Fibroblast of lung (primary cell): ENCODE measurements around the gene KCTD18. TPM values are rescaled to one million over a fixed set of nuclear protein-coding genes. Genes with fewer than 3 reads are reported as not detected.

Experiments used
- DNase-seq, 2 donors: peaks; one replicate each; pipeline versions ENCODE4 v3.0.0 to v3.0.0-alpha.2; 2010; ENCODE audit warnings: low read depth in 2 of 2
- H2AFZ ChIP-seq: 2 replicates; pipeline ENCODE4 v1.5.1; 2012; ENCODE audit warnings: low read length, control low read depth, inconsistent platforms
- H3K27ac ChIP-seq: 2 replicates; pipeline ENCODE4 v1.5.1; 2011; ENCODE audit warnings: low read length, control low read depth; ENCODE audit not compliant: insufficient read depth
- H3K27me3 ChIP-seq: 2 replicates; pipeline ENCODE4 v1.5.1; 2011; ENCODE audit warnings: mild to moderate bottlenecking, low read length; ENCODE audit not compliant: control insufficient read depth, insufficient read depth
- H3K36me3 ChIP-seq: 2 replicates; pipeline ENCODE4 v1.5.1; 2011; ENCODE audit warnings: low read length; ENCODE audit not compliant: control insufficient read depth, insufficient read depth
- H3K4me1 ChIP-seq: 2 replicates; pipeline ENCODE4 v1.5.1; 2011; ENCODE audit warnings: low read length; ENCODE audit not compliant: control insufficient read depth, insufficient read depth; ENCODE audit errors: extremely low read depth
- H3K4me2 ChIP-seq: 2 replicates; pipeline ENCODE4 v1.5.1; 2011; ENCODE audit warnings: low read length, control low read depth; ENCODE audit not compliant: insufficient read depth; ENCODE audit errors: extremely low read depth
- H3K4me3 ChIP-seq, 4 experiments: fragments of 200-600 bp in 1 of 4; sonication (generic) in 1 of 4; replicated peaks in 1 of 4; 2 replicates each; pipeline ENCODE4 v1.5.1; 2011 to 2016; ENCODE audit warnings: low read length in 4 of 4, low read depth in 3 of 4, mild to moderate bottlenecking in 3 of 4, control low read depth in 2 of 4, inconsistent platforms in 1 of 4, mixed read lengths in 1 of 4; ENCODE audit not compliant: insufficient read depth in 1 of 4; ENCODE audit errors: control extremely low read depth in 1 of 4
- H3K79me2 ChIP-seq: 2 replicates; pipeline ENCODE4 v1.5.1; 2012; ENCODE audit warnings: mild to moderate bottlenecking, low read length, inconsistent platforms; ENCODE audit not compliant: control insufficient read depth, insufficient read depth
- H3K9ac ChIP-seq: 2 replicates; pipeline ENCODE4 v1.5.1; 2011; ENCODE audit warnings: mild to moderate bottlenecking, low read length, control low read depth; ENCODE audit not compliant: insufficient read depth
- H3K9me3 ChIP-seq: 2 replicates; pipeline ENCODE4 v1.5.1; 2012; ENCODE audit warnings: low read depth, low read length; ENCODE audit not compliant: control insufficient read depth, insufficient read depth
- H4K20me1 ChIP-seq: 2 replicates; pipeline ENCODE4 v1.5.1; 2011; ENCODE audit warnings: low read length; ENCODE audit not compliant: control insufficient read depth, insufficient read depth; ENCODE audit errors: extremely low read depth
- CTCF ChIP-seq, 2 donors: IDR thresholded peaks in 1 of 2; conservative IDR thresholded peaks in 1 of 2; 1 replicate in 1 of 2; 2 replicates in 1 of 2; pipeline ENCODE4 v1.5.1; 2011 to 2012; ENCODE audit warnings: low read length in 2 of 2, control low read depth in 1 of 2, inconsistent platforms in 1 of 2, low read depth in 1 of 2, mild to moderate bottlenecking in 1 of 2
- EZH2 ChIP-seq: IDR thresholded peaks from 2 replicates; pipeline ENCODE4 v1.5.1; 2012; ENCODE audit warnings: low read length, control low read depth, mild to moderate bottlenecking; ENCODE audit errors: missing control alignments
- polyA plus RNA-seq, 2 donors: library from polyadenylated mRNA; depleted of rRNA in 1 of 2; stranded (reverse) in 1 of 2; unstranded in 1 of 2; fragments of >200 nt; gene quantifications; 2 replicates each; pipeline ENCODE4 v1.2.1, GENCODE V29; 2011 to 2012; ENCODE audit warnings: missing spikeins in 1 of 2
- total RNA-seq: library from RNA; depleted of rRNA; stranded (reverse); fragments of >200 nt; gene quantifications from 2 replicates; pipeline ENCODE4 v1.2.1, GENCODE V29; 2014

The KCTD18 gene
- total and polyA plus RNA-seq, 2 donors (not counting 1 experiment from before 2014, with no cell fraction given): 14.0 to 29.4 TPM

DNA sequence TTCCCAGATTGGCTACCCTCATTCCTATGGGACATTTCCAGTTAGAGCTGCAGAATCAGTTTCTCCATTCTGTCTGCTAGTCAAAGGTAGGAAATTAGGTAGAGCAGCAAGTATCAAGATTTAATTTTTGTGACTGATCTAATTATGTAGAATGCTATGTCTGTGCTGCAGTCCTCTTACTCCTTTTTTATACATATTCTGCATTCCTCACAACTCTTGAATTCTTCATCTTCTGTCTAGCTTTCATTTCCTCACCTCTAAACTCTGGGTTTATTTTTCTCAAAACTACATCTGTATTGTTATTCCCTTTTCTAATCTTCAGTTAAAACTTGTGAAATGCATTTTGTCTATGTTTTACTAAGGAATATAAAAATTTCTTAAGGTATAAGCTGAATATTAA is 24.7 kb upstream of the KCTD18 start:
- H3K27me3 ChIP-seq: no peaks in the 10 kb centered on the region
- peak in 1 of 2 donors; percentile 5 for DNase-seq
- peaks cover 33% of the 10 kb centered on the region for H3K79me2 ChIP-seq
- no peak overlapping the region for H2AFZ ChIP-seq
- no peak overlapping the region for H3K27ac ChIP-seq
- no peaks in the 10 kb centered on the region for H4K20me1 ChIP-seq
- no peak overlapping the region for H3K4me3 ChIP-seq
- H3K4me1 ChIP-seq: no peaks in the 10 kb centered on the region
- no peak overlapping the region for H3K4me2 ChIP-seq
- no peak overlapping the region for H3K9ac ChIP-seq
- peaks cover 3% of the 10 kb centered on the region for H3K36me3 ChIP-seq
- no peak for TF ChIP-seq CTCF (conservative IDR thresholded peaks at IDR 0.05 in 1 of 2, IDR thresholded peaks at IDR 0.05 in 1 of 2; ENCODE audit: low read depth in 1 of 2, low read length in 2 of 2)
- no peaks in the 10 kb centered on the region for H3K9me3 ChIP-seq

DNA sequence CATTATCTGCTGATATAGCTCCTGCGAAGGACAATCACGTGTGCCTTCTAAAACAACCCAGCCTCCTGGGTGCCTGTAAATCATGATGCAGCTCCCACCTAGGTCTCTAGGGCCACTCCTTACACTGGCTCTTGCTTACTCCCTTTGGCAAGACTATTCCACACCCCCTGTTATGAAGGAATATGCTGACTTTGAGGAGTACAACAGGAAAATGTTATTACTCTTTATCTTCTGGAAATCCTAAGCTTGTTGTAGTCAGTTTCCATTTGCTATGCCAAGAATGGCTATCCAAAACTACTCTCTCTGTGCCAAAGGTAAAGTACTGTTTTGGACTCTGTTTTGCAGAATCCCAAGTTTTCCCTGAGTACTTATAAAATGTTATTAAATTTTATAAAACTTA is 23.9 kb upstream of the KCTD18 start:
- no peaks in the 10 kb centered on the region for H4K20me1 ChIP-seq
- H3K27ac ChIP-seq: no peak overlapping the region
- peaks cover 3% of the 10 kb centered on the region for H3K36me3 ChIP-seq
- H3K79me2 ChIP-seq: peaks cover 42% of the 10 kb centered on the region
- no peaks in the 10 kb centered on the region for H3K27me3 ChIP-seq
- no peak overlapping the region for H3K4me3 ChIP-seq
- no peak overlapping the region for H3K4me2 ChIP-seq
- no peaks in the 10 kb centered on the region for H3K4me1 ChIP-seq
- no peaks in the 10 kb centered on the region for H3K9me3 ChIP-seq
- TF ChIP-seq EZH2: no peak
- no peak for TF ChIP-seq CTCF (conservative IDR thresholded peaks at IDR 0.05 in 1 of 2, IDR thresholded peaks at IDR 0.05 in 1 of 2; ENCODE audit: low read depth in 1 of 2, low read length in 2 of 2)
- no peak for DNase-seq
- H2AFZ ChIP-seq: no peak overlapping the region
- H3K9ac ChIP-seq: no peak overlapping the region

- Histone ChIP-seq H2AFZ (no peak overlapping the region), H3K4me1 (peaks cover 8% of the 10 kb centered on the region), H3K36me3 (peaks cover 1% of the 10 kb centered on the region)
These were observed 18.4 kb upstream of the KCTD18 start for GRCh38 chr2:200528228-200528627.

More at GRCh38 chr2:200528228-200528627, 18.4 kb upstream of the KCTD18 start:
- Histone ChIP-seq H3K4me2 (peak overlapping the region; percentile 27), H3K4me3 (no peak overlapping the region), H3K27ac (no peak overlapping the region), H3K27me3 (no peaks in the 10 kb centered on the region), H3K9ac (no peak overlapping the region), H3K9me3 (no peaks in the 10 kb centered on the region), H3K79me2 (peaks cover 64% of the 10 kb centered on the region), H4K20me1 (no peaks in the 10 kb centered on the region)
- DNase-seq: no peak
- TF ChIP-seq EZH2 (no peak), CTCF (conservative IDR thresholded peaks at IDR 0.05 in 1 of 2, IDR thresholded peaks at IDR 0.05 in 1 of 2; ENCODE audit: low read depth in 1 of 2, low read length in 2 of 2) (no peak)
